CD4-positive, alpha-beta T cell (primary cell): ENCODE measurements around the gene ITIH2. TPM values are rescaled to one million over a fixed set of nuclear protein-coding genes. Genes with fewer than 3 reads are reported as not detected.
"Not testable (repeated sequence)": the region's sequence is repeated elsewhere in the genome, so short reads cannot be mapped to it uniquely, and the experiment has no call there.

Source experiments
- ATAC-seq: fragments of 200-7000 bp; cut with Tn5 transposase; one replicate; pipeline ENCODE4 v1.10.0; 2022; ENCODE audit warnings: mild to moderate bottlenecking; ENCODE audit not compliant: poor library complexity
- CTCF ChIA-PET: fragments of 350-600 bp; sonication (Branson Sonifier 250); formaldehyde crosslinking; loops from one replicate; lab custom pipeline; 2021; ENCODE audit warnings: antibody characterized with exemption, inconsistent platforms; lab: Charles Lee
- POLR2A ChIA-PET: fragments of 350-600 bp; sonication (Branson Sonifier 250); formaldehyde crosslinking; loops from one replicate; lab custom pipeline; 2021; ENCODE audit warnings: antibody characterized with exemption, inconsistent platforms; lab: Charles Lee
- DNase-seq, 14 experiments: peaks; one replicate each; pipeline ENCODE4 v3.0.0-alpha.2; 2013 to 2020; ENCODE audit warnings: mixed read lengths in 2 of 14
- H3K27ac ChIP-seq, 2 donors: one replicate each; pipeline versions ENCODE4 v1.5.1 to v1.7.0; 2013; ENCODE audit warnings: low read length in 2 of 2, low read depth in 1 of 2, mild to moderate bottlenecking in 1 of 2
- H3K27me3 ChIP-seq, 2 experiments: 1 replicate in 1 of 2; 2 replicates in 1 of 2; pipeline versions ENCODE4 v1.6.1 to v1.7.0; 2013; ENCODE audit warnings: low read length in 2 of 2, control low read depth in 1 of 2, mild to moderate bottlenecking in 1 of 2, moderate library complexity in 1 of 2; ENCODE audit not compliant: insufficient read depth in 2 of 2, control insufficient read depth in 1 of 2
- H3K36me3 ChIP-seq: one replicate; pipeline ENCODE4 v1.6.1; 2013; ENCODE audit warnings: low read length, control low read depth; ENCODE audit not compliant: insufficient read depth
- H3K4me1 ChIP-seq: one replicate; pipeline ENCODE4 v1.6.1; 2013; ENCODE audit warnings: low read length, control low read depth; ENCODE audit not compliant: insufficient read depth
- H3K4me3 ChIP-seq: one replicate; pipeline ENCODE4 v1.5.1; 2013; ENCODE audit warnings: mild to moderate bottlenecking, low read length, moderate library complexity
- H3K9me3 ChIP-seq, 2 experiments: 1 replicate in 1 of 2; 2 replicates in 1 of 2; pipeline versions ENCODE4 v1.6.1 to v1.7.0; 2013; ENCODE audit warnings: low read length in 2 of 2, mild to moderate bottlenecking in 2 of 2, control low read depth in 1 of 2, moderate library complexity in 1 of 2; ENCODE audit not compliant: control insufficient read depth in 1 of 2, insufficient read depth in 1 of 2
- H3K27ac Mint-ChIP-seq: one replicate; pipeline ENCODE4 v1.8.0; 2020; ENCODE audit warnings: mixed read lengths
- H3K27me3 Mint-ChIP-seq: one replicate; pipeline ENCODE4 v1.8.0; 2021; ENCODE audit warnings: mixed read lengths
- H3K36me3 Mint-ChIP-seq: one replicate; pipeline ENCODE4 v1.8.0; 2021; ENCODE audit warnings: low read depth, mixed read lengths
- H3K4me1 Mint-ChIP-seq: one replicate; pipeline ENCODE4 v1.8.0; 2021; ENCODE audit warnings: low read depth, mixed read lengths
- H3K4me3 Mint-ChIP-seq: one replicate; pipeline ENCODE4 v1.8.0; 2020; ENCODE audit warnings: mild to moderate bottlenecking, mixed read lengths
- H3K9me3 Mint-ChIP-seq: one replicate; pipeline ENCODE4 v1.8.0; 2020; ENCODE audit warnings: mixed read lengths
- intact Hi-C, 2 experiments: fragments of 100-400 bp; cut with DNase I in 1 of 2; cut with micrococcal nuclease in 1 of 2; formaldehyde crosslinking; loops; one replicate each; pipeline versions ENCODE4 v1.15.1 to v1.9.0; 2023 to 2025; cut with DNase I, micrococcal nuclease
- total RNA-seq, 174 experiments: library from RNA in 2 of 174; stranded (reverse) in 2 of 174; gene quantifications; one replicate each; pipeline ENCODE4 v1.2.3 and lab custom pipeline; 2021 to 2026
- TF ChIP-seq, protein P1 (sequence below): fragments of 200-600 bp; IDR thresholded peaks from one replicate; pipeline ENCODE4 v1.8.0; 2022; ENCODE audit warnings: antibody characterized with exemption, mild to moderate bottlenecking

The ITIH2 gene
- total RNA-seq, 2 experiments from 2014 or later = not detected

DNA sequence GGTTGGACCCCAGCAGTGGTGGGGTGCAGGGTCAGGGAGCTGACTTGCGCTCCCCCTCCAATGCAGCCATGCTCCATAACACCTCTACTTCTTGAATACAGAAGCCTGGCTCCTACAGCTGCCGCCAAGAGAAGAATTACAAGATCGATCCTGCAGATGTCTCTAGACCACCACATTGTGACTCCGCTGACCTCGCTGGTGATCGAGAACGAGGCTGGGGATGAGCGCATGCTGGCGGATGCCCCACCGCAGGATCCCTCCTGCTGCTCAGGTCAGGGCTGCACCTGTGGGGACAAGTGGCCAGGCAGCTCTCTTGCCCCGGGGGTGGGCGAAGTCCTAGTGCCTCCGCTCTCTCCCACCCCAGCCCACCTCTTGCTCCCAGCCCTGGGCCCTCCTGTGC, 31.7 kb downstream of the ITIH2 start:
- Histone ChIP-seq H3K27ac (no peak overlapping the region), H3K36me3 (no peaks in the 10 kb centered on the region), H3K4me1 (no peaks in the 10 kb centered on the region), H3K27me3 (no peaks in the 10 kb centered on the region), H3K4me3 (no peak overlapping the region), H3K9me3 (no peaks in the 10 kb centered on the region)
- intact Hi-C loops = no loop called here
- no peaks in the 10 kb centered on the region for H3K4me1 Mint-ChIP-seq
- ChIA-PET CTCF (no interaction called here), POLR2A (no interaction called here)
- DNase-seq (no peak), ATAC-seq (no peak)
- H3K4me3 Mint-ChIP-seq = no peak overlapping the region
- no peaks in the 10 kb centered on the region for H3K36me3 Mint-ChIP-seq
- H3K27ac Mint-ChIP-seq = no peak overlapping the region
- TF ChIP-seq, protein P1, sequence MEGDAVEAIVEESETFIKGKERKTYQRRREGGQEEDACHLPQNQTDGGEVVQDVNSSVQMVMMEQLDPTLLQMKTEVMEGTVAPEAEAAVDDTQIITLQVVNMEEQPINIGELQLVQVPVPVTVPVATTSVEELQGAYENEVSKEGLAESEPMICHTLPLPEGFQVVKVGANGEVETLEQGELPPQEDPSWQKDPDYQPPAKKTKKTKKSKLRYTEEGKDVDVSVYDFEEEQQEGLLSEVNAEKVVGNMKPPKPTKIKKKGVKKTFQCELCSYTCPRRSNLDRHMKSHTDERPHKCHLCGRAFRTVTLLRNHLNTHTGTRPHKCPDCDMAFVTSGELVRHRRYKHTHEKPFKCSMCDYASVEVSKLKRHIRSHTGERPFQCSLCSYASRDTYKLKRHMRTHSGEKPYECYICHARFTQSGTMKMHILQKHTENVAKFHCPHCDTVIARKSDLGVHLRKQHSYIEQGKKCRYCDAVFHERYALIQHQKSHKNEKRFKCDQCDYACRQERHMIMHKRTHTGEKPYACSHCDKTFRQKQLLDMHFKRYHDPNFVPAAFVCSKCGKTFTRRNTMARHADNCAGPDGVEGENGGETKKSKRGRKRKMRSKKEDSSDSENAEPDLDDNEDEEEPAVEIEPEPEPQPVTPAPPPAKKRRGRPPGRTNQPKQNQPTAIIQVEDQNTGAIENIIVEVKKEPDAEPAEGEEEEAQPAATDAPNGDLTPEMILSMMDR = no peak
- peaks cover 16% of the 10 kb centered on the region for H3K27me3 Mint-ChIP-seq
- H3K9me3 Mint-ChIP-seq = no peaks in the 10 kb centered on the region

DNA sequence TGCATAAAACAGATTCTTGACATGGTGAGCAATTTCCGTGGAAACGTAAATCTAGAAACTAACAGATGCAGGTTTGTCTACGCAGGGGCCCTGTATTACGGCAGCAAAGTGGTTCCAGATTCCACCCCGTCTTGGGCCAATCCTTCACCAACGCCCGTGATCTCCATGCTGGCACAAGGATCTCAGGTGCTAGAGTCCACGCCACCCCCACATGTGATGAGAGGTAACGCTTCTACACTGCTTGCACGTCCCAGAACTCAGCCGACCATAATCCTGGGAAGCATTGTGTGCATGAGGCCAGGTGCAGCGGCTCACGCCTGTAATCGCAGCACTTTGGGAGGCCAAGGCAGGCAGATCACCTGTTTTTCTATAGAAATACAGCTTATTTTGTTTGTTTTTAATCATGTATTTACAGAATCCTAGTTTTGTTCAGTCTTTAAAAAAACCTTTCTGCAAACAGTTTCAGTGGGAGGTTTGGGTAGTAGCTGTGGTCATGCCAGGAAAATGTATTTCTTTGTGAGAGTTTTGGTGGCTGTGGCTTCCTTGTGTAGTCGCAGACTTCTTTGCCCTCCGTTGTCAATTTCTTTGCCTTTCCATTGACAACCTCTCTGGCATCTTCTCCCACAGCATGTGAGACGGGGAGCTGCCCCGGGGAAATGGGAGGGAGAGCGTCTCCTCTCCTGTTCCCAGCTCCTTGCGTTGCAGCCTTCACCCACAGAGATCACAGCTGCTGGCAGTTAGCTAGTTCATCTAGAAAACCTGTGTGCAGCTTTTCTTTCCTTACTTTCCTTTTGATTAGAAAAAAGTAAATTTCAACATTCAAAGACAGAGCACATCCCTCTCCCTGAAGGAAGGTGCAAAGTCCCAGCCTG, 35.7 kb downstream of the ITIH2 start:
- Histone ChIP-seq H3K27ac (no peak overlapping the region), H3K4me3 (no peak overlapping the region), H3K4me1 (no peaks in the 10 kb centered on the region), H3K9me3 (no peaks in the 10 kb centered on the region), H3K36me3 (no peaks in the 10 kb centered on the region), H3K27me3 (no peaks in the 10 kb centered on the region)
- Mint-ChIP-seq H3K4me3 (no peak overlapping the region), H3K27me3 (no peaks in the 10 kb centered on the region), H3K27ac (no peak overlapping the region), H3K4me1 (no peaks in the 10 kb centered on the region), H3K9me3 (no peaks in the 10 kb centered on the region), H3K36me3 (no peaks in the 10 kb centered on the region)
- POLR2A ChIA-PET = no interaction called here
- intact Hi-C loops = no loop called here
- ATAC-seq (no peak), DNase-seq (no peak)
- CTCF ChIA-PET = no interaction called here
- TF ChIP-seq, protein P1 = no peak

DNA sequence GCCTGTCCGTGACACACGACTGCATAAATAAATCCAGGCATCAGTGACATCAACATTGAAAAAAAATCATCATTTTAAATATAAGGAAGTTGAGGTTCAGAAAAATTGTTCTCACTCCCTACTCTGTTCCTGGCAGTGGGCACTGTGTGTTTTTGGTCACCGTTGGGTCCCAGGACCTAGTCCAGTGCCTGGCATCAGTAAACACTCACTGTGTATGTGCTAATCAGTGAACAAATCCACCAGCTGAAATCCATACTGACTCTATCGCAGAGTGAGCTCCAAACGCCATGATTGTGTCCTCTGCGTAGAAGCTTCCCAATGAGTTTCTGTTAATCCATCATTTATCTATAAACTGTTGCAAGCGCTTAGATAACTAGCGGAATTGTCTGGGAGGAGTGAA, 41.2 kb downstream of the ITIH2 start:
- Mint-ChIP-seq H3K27me3 (no peaks in the 10 kb centered on the region), H3K36me3 (no peaks in the 10 kb centered on the region), H3K4me3 (no peak overlapping the region), H3K9me3 (no peaks in the 10 kb centered on the region), H3K27ac (no peak overlapping the region), H3K4me1 (no peaks in the 10 kb centered on the region)
- Histone ChIP-seq H3K9me3 (no peaks in the 10 kb centered on the region), H3K27me3 (no peaks in the 10 kb centered on the region), H3K4me1 (no peaks in the 10 kb centered on the region), H3K4me3 (no peak overlapping the region), H3K27ac (no peak overlapping the region), H3K36me3 (no peaks in the 10 kb centered on the region)
- ATAC-seq = no peak
- CTCF ChIA-PET = no interaction called here
- DNase-seq = no peak
- TF ChIP-seq, protein P1 = no peak
- POLR2A ChIA-PET = no interaction called here
- intact Hi-C loops = no loop called here

DNA sequence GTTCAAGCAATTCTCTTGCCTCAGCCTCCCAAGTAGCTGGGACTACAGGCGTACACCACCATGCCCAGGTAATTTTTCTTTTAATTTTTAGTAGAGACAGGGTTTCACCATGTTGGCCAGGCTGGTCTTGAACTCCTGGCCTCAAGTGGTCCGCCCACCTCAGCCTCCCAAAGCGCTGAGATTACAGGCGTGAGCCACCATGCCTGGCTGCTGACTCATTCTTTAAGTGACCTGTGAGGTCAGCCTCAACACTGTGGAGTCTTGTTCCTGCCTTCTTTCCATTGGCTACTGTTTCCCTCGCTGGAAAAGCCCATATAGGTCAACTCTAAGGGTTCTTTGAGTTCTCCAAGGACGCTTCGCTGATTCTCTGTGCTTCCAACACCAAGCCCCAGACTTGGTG, 45.5 kb downstream of the ITIH2 start:
- ATAC-seq, H3K4me3 ChIP-seq, H3K27me3 ChIP-seq, H3K4me3 Mint-ChIP-seq, H3K27ac ChIP-seq, H3K9me3 Mint-ChIP-seq, H3K27me3 Mint-ChIP-seq, CTCF ChIA-PET, H3K4me1 ChIP-seq, H3K9me3 ChIP-seq, H3K27ac Mint-ChIP-seq, DNase-seq, POLR2A ChIA-PET, intact Hi-C loops, H3K4me1 Mint-ChIP-seq: not testable (repeated sequence)
- H3K36me3 ChIP-seq = peaks cover 16% of the 10 kb centered on the region
- H3K36me3 Mint-ChIP-seq = peaks cover 27% of the 10 kb centered on the region
